Measurements from ENCODE around the gene SNF8. TPM values are rescaled to one million over a fixed set of nuclear protein-coding genes. Genes with fewer than 3 reads are reported as not detected.

The SNF8 gene
- total RNA-seq, 4 donors from 2014 or later = 36.9 to 107 (median 75.6) TPM

DNA sequence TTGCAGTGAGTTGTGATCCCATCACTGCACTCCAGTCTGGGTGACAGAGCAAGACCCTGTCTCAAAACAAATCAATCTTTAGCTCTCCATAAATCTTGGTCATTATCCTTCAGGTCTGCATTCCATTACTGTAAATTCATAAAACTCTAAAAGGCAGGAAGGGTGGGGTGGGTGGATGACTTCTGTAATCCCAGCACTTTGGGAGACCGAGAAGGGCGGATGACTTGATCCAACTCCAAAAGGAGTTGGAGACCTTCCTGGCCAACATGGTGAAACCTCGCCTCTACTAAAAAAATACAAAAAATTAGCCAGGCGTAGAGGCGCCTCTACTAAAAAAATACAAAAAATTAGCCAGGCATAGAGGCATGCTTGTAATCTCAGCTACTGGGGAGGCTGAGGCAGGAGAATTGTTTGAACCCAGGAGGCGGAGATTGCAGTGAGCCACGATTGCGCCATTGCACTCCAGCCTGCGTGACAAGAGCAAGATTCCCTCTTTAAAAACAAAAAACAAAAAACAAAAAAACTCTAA lies 38.6 kb downstream of the SNF8 start:
- no peak overlapping the region for H3K27ac ChIP-seq
- no peak overlapping the region for H3K4me3 ChIP-seq
- no peak for TF ChIP-seq POLR2A (IDR thresholded peaks at IDR 0.05)
- no peak for TF ChIP-seq CTCF (IDR thresholded peaks at IDR 0.05)
- TF ChIP-seq EP300 (IDR thresholded peaks at IDR 0.05) = no peak
- peaks cover 0 to 6% (median 0%) of the 10 kb centered on the region in 3 donors for H3K36me3 ChIP-seq
- peaks cover 0 to 28% (median 15%) of the 10 kb centered on the region in 4 donors for H3K4me1 ChIP-seq
- DNase-seq (ENCODE audit: low spot score in 2 of 2) = no peak
- WGBS, 2 donors = 77 to 78% methylated on average over 9 of the region's 9 CpGs
- no peaks in the 10 kb centered on the region for H3K27me3 ChIP-seq
- H3K9me3 ChIP-seq = no peaks in the 10 kb centered on the region

DNA sequence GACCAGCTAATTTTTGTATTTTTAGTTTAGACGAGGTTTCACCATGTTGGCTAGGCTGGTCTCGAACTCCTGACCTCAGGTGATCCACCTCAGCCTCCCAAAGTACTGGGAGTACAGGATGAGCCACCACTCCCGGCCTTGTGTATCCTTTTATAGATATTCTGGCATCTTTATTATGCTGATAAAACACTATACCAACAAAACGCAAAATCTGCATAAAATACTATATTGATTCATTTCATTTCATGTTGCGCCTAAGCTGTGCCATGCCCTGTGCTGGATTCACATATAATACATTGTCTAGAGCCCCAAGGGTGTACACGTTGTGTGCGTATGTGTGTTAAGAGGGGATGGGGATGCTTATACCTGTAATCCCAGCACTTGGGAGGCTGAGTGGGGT lies 40.2 kb downstream of the SNF8 start:
- Histone ChIP-seq H3K27me3 (no peaks in the 10 kb centered on the region), H3K4me3 (no peak overlapping the region), H3K36me3 (no peaks in the 10 kb centered on the region), H3K4me1 (peaks cover 0 to 12% (median 4%) of the 10 kb centered on the region in 4 donors), H3K27ac (no peak overlapping the region), H3K9me3 (no peaks in the 10 kb centered on the region)
- no peak for TF ChIP-seq EP300 (IDR thresholded peaks at IDR 0.05)
- DNase-seq (ENCODE audit: low spot score in 2 of 2) = no peak
- 89 to 91% methylated on average over 7 of the region's 7 CpGs for WGBS, 2 donors

- no peak for DNase-seq (ENCODE audit: low spot score in 2 of 2)
- Histone ChIP-seq H3K27ac (no peak overlapping the region), H3K4me1 (peaks cover 0 to 7% (median 2%) of the 10 kb centered on the region in 4 donors), H3K4me3 (no peak overlapping the region), H3K27me3 (no peaks in the 10 kb centered on the region), H3K9me3 (no peaks in the 10 kb centered on the region), H3K36me3 (peaks cover 0 to 2% (median 0%) of the 10 kb centered on the region in 3 donors)
- 95 to 100% methylated on average over 1 of the region's 1 CpG for WGBS, 2 donors
- no peak for TF ChIP-seq CTCF (IDR thresholded peaks at IDR 0.05)
These were observed 41.2 kb downstream of the SNF8 start for GRCh38 chr17:48903401-48903800.

DNA sequence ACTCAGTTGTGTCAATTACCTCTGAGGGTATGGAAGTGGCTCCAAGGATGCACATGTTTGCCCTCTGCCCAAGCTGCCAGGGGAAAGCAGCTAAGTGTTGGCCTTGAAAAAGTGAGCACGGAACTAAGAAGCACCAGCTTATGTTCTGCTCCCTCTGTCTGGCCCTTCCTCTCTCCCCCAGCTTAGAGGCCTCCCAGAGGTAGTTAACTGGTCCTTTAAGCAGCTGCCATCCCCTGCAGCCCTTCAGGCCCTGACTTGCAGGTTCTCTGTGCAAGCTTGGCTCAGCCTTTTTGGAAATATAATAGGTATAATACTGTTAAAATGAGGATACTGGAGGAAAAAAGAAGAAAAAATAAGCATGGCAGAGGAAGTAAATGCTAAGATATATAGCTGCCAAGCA lies 43.4 kb downstream of the SNF8 start:
- 64 to 90% methylated on average over 1 of the region's 1 CpG for WGBS, 2 donors

DNA sequence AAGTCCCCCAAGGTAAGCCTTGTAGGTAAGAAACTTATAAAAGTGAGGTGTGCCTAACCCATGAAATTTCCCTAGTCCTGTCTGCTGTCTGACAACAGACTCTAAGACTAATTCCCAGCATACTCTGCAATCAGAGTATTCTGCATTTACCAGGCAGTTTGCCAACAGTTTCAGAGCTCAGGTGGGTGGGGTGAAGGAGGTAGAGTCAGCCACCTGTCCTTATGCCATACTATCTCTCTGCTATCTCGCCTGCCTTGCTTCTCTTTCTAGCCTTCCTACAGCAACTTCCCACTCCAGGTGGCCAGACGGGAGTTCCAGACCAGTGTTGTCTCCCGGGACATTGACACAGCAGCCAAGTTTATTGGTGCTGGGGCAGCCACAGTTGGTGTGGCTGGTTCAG lies 49.8 kb downstream of the SNF8 start:
- 81 to 83% methylated on average over 3 of the region's 3 CpGs for WGBS, 2 donors
- Histone ChIP-seq H3K4me3 (no peak overlapping the region), H3K4me1 (peaks cover 0 to 26% (median 14%) of the 10 kb centered on the region in 4 donors), H3K27ac (no peak overlapping the region), H3K36me3 (peaks cover 0 to 42% (median 16%) of the 10 kb centered on the region in 3 donors), H3K9me3 (no peaks in the 10 kb centered on the region), H3K27me3 (no peaks in the 10 kb centered on the region)
- no peak for TF ChIP-seq EP300 (IDR thresholded peaks at IDR 0.05)
- TF ChIP-seq CTCF (IDR thresholded peaks at IDR 0.05) = no peak
- TF ChIP-seq POLR2A (IDR thresholded peaks at IDR 0.05) = no peak
- DNase-seq (ENCODE audit: low spot score in 2 of 2) = no peak

More for the DNA sequence above, 43.4 kb downstream of the SNF8 start:
- H3K9me3 ChIP-seq = no peaks in the 10 kb centered on the region
- H3K27me3 ChIP-seq = no peaks in the 10 kb centered on the region
- H3K36me3 ChIP-seq = peaks cover 0 to 23% (median 6%) of the 10 kb centered on the region in 3 donors
- H3K4me3 ChIP-seq = no peak overlapping the region
- no peak for TF ChIP-seq POLR2A (IDR thresholded peaks at IDR 0.05)
- DNase-seq (ENCODE audit: low spot score in 2 of 2) = no peak
- H3K4me1 ChIP-seq = no peaks in the 10 kb centered on the region
- H3K27ac ChIP-seq = no peak overlapping the region

GRCh38 chr17:48893646-48894508 lies 50.8 kb downstream of the SNF8 start:
- Histone ChIP-seq H3K27ac (peak overlapping the region in 1 of 4 donors; percentile 66), H3K9me3 (no peaks in the 10 kb centered on the region)
- 63 to 66% methylated on average over 5 of the region's 5 CpGs for WGBS, 2 donors

More at GRCh38 chr17:48893646-48894508, 50.8 kb downstream of the SNF8 start:
- H3K27me3 ChIP-seq = no peaks in the 10 kb centered on the region
- peaks cover 0 to 26% (median 14%) of the 10 kb centered on the region in 4 donors for H3K4me1 ChIP-seq
- H3K4me3 ChIP-seq = peak overlapping the region; percentile 58 to 82 (median 79)
- TF ChIP-seq POLR2A (IDR thresholded peaks at IDR 0.05) (no peak), CTCF (IDR thresholded peaks at IDR 0.05) (no peak), EP300 (IDR thresholded peaks at IDR 0.05) (no peak)
- no peak for DNase-seq (ENCODE audit: low spot score in 2 of 2)
- peaks cover 0 to 42% (median 16%) of the 10 kb centered on the region in 3 donors for H3K36me3 ChIP-seq

All from tibial nerve (tissue), 4 donors.